ENCODE measurements around the gene NOS3. TPM values are rescaled to one million over a fixed set of nuclear protein-coding genes. Genes with fewer than 3 reads are reported as not detected.
A peak's percentile ranks its signal among the peaks of the same experiment; 100 is the strongest.

NOS3 gene
- total and polyA plus RNA-seq, 9 of the 15 experiments (the other 6 are each of a cell fraction or from before 2014, with no cell fraction given), result 1.1 to 121 (median 23.6) TPM

DNA sequence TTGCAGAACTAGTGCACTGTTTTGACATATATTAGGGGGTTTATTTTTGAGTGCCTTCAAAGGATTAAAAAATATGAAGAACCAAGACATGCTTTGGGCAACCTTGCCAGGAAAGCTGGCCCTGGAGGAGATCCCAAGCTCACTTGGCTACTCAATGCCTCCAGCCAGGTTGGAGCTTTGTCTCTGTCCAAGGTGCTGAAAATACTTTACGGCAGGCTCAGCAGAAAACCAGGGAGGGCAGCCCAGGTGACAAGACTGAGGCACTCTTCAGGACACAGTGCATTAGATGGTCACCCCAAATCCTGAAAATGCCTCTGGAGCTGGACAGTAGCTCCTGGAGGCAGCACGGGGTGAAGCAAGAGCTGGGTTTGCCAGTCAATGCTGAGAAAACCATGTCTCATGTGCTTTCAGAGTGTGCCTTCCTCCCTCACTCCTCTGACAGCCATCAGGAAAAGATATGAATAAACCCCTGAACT lies 6.9 kb upstream of the NOS3 start (continued):
- TF ChIP-seq CBFB (CRISPR knock-in tag; IDR thresholded peaks at IDR 0.05) (0 out of 2 replicates have a peak, but pooled peaks have one; percentile 34), ADNP (tag; IDR thresholded peaks at IDR 0.05) (no peak), TAF9B (IDR thresholded peaks at IDR 0.05; ENCODE audit: partially characterized antibody) (no peak), ATF1 (CRISPR knock-in tag; IDR thresholded peaks at IDR 0.05) (no peak), ATF1 (tag; IDR thresholded peaks at IDR 0.05) (no peak), SMC3 (conservative IDR thresholded peaks at IDR 0.05; ENCODE audit: insufficient read depth, low read depth, low read length) (no peak), SLC30A9 (CRISPR knock-in tag; IDR thresholded peaks at IDR 0.05) (no peak), PHB (CRISPR knock-in tag; IDR thresholded peaks at IDR 0.05) (no peak), BACH1 (tag; IDR thresholded peaks at IDR 0.05) (peak; percentile 45; the same call in 1 of the 2 replicates), FOXP1 (CRISPR knock-in tag; IDR thresholded peaks at IDR 0.05) (peak; percentile 81; the same call in 1 of the 2 replicates), WHSC1 (IDR thresholded peaks at IDR 0.05; ENCODE audit: low read length) (no peak), GATAD2A (IDR thresholded peaks at IDR 0.05) (no peak)
- TF ChIP-seq, protein P1, sequence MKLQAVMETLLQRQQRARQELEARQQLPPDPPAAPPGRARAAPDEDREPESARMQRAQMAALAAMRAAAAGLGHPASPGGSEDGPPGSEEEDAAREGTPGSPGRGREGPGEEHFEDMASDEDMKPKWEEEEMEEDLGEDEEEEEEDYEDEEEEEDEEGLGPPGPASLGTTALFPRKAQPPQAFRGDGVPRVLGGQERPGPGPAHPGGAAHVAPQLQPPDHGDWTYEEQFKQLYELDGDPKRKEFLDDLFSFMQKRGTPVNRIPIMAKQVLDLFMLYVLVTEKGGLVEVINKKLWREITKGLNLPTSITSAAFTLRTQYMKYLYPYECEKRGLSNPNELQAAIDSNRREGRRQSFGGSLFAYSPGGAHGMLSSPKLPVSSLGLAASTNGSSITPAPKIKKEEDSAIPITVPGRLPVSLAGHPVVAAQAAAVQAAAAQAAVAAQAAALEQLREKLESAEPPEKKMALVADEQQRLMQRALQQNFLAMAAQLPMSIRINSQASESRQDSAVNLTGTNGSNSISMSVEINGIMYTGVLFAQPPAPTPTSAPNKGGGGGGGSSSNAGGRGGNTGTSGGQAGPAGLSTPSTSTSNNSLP (IDR thresholded peaks at IDR 0.05; ENCODE audit: borderline replicate concordance, low read depth, low read length), result no peak
- TF ChIP-seq, protein P2, sequence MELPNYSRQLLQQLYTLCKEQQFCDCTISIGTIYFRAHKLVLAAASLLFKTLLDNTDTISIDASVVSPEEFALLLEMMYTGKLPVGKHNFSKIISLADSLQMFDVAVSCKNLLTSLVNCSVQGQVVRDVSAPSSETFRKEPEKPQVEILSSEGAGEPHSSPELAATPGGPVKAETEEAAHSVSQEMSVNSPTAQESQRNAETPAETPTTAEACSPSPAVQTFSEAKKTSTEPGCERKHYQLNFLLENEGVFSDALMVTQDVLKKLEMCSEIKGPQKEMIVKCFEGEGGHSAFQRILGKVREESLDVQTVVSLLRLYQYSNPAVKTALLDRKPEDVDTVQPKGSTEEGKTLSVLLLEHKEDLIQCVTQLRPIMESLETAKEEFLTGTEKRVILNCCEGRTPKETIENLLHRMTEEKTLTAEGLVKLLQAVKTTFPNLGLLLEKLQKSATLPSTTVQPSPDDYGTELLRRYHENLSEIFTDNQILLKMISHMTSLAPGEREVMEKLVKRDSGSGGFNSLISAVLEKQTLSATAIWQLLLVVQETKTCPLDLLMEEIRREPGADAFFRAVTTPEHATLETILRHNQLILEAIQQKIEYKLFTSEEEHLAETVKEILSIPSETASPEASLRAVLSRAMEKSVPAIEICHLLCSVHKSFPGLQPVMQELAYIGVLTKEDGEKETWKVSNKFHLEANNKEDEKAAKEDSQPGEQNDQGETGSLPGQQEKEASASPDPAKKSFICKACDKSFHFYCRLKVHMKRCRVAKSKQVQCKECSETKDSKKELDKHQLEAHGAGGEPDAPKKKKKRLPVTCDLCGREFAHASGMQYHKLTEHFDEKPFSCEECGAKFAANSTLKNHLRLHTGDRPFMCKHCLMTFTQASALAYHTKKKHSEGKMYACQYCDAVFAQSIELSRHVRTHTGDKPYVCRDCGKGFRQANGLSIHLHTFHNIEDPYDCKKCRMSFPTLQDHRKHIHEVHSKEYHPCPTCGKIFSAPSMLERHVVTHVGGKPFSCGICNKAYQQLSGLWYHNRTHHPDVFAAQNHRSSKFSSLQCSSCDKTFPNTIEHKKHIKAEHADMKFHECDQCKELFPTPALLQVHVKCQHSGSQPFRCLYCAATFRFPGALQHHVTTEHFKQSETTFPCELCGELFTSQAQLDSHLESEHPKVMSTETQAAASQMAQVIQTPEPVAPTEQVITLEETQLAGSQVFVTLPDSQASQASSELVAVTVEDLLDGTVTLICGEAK (IDR thresholded peaks at IDR 0.05), result no peak
- TF ChIP-seq, protein P2 (CRISPR knock-in tag; IDR thresholded peaks at IDR 0.05), result no peak
- TF ChIP-seq, protein P3, sequence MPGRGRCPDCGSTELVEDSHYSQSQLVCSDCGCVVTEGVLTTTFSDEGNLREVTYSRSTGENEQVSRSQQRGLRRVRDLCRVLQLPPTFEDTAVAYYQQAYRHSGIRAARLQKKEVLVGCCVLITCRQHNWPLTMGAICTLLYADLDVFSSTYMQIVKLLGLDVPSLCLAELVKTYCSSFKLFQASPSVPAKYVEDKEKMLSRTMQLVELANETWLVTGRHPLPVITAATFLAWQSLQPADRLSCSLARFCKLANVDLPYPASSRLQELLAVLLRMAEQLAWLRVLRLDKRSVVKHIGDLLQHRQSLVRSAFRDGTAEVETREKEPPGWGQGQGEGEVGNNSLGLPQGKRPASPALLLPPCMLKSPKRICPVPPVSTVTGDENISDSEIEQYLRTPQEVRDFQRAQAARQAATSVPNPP (IDR thresholded peaks at IDR 0.05; ENCODE audit: borderline replicate concordance, insufficient read depth, insufficient read length), result no peak
- TF ChIP-seq, protein P4, sequence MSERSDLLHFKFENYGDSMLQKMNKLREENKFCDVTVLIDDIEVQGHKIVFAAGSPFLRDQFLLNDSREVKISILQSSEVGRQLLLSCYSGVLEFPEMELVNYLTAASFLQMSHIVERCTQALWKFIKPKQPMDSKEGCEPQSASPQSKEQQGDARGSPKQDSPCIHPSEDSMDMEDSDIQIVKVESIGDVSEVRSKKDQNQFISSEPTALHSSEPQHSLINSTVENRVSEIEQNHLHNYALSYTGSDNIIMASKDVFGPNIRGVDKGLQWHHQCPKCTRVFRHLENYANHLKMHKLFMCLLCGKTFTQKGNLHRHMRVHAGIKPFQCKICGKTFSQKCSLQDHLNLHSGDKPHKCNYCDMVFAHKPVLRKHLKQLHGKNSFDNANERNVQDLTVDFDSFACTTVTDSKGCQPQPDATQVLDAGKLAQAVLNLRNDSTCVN (CRISPR knock-in tag; IDR thresholded peaks at IDR 0.05), result no peak

Data from K562 (cell line).